Muscle layer of duodenum (tissue), 2 donors: ENCODE measurements around the gene IFFO2.

Source experiments
- H3K27ac ChIP-seq: one replicate; pipeline ENCODE4 v1.7.0; 2013; ENCODE audit warnings: mild to moderate bottlenecking, low read length
- H3K27me3 ChIP-seq: one replicate; pipeline ENCODE4 v1.7.0; 2013; ENCODE audit warnings: low read depth, mild to moderate bottlenecking, control low read depth, low read length
- H3K36me3 ChIP-seq, 2 donors: one replicate each; pipeline ENCODE4 v1.7.0; 2013; ENCODE audit warnings: low read length in 2 of 2, control low read depth in 1 of 2, mild to moderate bottlenecking in 1 of 2; ENCODE audit not compliant: insufficient read depth in 2 of 2, control insufficient read depth in 1 of 2
- H3K4me1 ChIP-seq, 2 donors: one replicate each; pipeline ENCODE4 v1.7.0; 2013; ENCODE audit warnings: low read length in 2 of 2, mild to moderate bottlenecking in 2 of 2, control low read depth in 1 of 2, moderate library complexity in 1 of 2; ENCODE audit not compliant: insufficient read depth in 2 of 2, control insufficient read depth in 1 of 2
- H3K4me3 ChIP-seq, 2 donors: one replicate each; pipeline ENCODE4 v1.7.0; 2013; ENCODE audit warnings: low read length in 2 of 2, low read depth in 1 of 2, mild to moderate bottlenecking in 1 of 2
- H3K9me3 ChIP-seq, 2 donors: one replicate each; pipeline ENCODE4 v1.7.0; 2013; ENCODE audit warnings: low read length in 2 of 2, control low read depth in 1 of 2, mild to moderate bottlenecking in 1 of 2; ENCODE audit not compliant: control insufficient read depth in 1 of 2
- donor health status: healthy.

Gene IFFO2

DNA sequence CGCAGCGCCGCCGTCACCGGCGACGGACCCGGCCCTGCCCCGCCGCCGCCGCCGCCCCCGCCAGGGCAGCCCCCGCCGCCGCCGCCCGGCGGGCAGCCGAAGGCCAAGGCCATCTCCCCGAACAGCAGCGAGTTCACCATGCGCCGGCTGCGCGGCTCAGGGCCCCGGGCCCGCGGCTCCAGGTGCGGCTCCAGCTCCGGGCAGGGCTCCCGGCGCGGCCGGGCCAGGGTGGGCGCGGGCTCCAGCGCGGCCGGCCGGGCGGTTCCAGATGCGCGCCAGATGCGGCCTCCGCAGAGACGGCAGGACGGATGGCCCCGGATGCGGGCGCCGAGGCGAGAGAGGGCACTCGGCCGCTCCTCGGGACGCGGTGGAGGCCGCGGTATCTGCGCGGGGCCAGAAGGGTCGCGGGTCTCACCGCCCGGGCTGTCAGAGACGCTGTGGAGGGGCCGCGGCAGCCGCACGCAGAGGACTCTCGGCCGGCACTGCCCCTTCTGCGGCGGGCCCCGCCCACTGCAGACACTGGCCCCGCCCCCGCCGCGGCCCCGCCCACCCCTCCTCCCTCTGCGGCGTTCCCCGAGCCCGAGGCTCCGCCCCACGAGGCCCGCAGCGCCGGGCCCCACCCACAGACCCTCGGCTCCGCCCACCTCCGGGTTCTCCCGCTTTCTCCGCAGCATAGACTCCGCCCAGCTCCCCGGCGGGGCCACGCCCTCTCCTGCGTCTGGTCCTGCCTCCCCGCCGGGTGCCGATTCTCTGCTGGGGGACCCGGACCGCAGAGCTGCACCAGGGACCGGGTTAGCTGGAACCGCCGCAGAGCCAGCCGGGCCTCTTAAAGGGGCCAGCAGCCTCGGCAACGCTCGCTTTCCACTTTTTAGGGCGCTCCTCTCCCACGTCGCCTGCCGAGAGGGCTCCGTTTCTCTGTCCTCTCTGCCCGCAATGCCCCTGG is at the start of gene IFFO2:
TSS of gene IFFO2 (minus strand) at position 484 of the 943 bp plus-strand sequence. CDS start at position 140, 344 bp downstream.
- H3K27me3 ChIP-seq = no peaks in the 10 kb centered on the region
- H3K4me1 ChIP-seq = peaks cover 13 to 22% of the 10 kb centered on the region in 2 donors
- H3K27ac ChIP-seq = no peak within 1 kb of the TSS
- H3K4me3 ChIP-seq = peak within 1 kb of the TSS; percentile 74 to 80
- H3K36me3 ChIP-seq = no peaks in the 10 kb centered on the region
- no peaks in the 10 kb centered on the region for H3K9me3 ChIP-seq

DNA sequence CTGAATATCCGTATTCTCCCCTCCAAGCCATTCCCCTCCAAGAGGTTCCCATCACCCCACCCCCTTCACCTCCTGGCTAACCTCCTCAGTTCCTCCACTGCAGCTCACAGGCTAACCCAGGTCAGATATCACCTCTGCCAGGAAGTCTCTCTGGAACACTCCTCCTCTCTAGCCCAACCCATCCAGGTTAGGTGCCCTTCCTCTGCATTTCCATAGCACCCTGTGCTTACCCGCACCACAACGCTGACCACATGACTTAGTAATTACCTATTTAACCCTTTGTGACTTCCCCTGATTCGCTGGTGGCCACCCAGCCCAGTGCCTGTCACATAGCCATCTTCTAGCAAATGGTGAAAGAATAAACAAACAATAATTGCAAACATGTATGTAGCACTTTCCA is 49.5 kb upstream of the IFFO2 start:
- peaks cover 0 to 8% of the 10 kb centered on the region in 2 donors for H3K4me1 ChIP-seq
- H3K9me3 ChIP-seq = no peaks in the 10 kb centered on the region
- no peaks in the 10 kb centered on the region for H3K36me3 ChIP-seq
- no peak overlapping the region for H3K4me3 ChIP-seq
- no peak overlapping the region for H3K27ac ChIP-seq
- H3K27me3 ChIP-seq = no peaks in the 10 kb centered on the region

DNA sequence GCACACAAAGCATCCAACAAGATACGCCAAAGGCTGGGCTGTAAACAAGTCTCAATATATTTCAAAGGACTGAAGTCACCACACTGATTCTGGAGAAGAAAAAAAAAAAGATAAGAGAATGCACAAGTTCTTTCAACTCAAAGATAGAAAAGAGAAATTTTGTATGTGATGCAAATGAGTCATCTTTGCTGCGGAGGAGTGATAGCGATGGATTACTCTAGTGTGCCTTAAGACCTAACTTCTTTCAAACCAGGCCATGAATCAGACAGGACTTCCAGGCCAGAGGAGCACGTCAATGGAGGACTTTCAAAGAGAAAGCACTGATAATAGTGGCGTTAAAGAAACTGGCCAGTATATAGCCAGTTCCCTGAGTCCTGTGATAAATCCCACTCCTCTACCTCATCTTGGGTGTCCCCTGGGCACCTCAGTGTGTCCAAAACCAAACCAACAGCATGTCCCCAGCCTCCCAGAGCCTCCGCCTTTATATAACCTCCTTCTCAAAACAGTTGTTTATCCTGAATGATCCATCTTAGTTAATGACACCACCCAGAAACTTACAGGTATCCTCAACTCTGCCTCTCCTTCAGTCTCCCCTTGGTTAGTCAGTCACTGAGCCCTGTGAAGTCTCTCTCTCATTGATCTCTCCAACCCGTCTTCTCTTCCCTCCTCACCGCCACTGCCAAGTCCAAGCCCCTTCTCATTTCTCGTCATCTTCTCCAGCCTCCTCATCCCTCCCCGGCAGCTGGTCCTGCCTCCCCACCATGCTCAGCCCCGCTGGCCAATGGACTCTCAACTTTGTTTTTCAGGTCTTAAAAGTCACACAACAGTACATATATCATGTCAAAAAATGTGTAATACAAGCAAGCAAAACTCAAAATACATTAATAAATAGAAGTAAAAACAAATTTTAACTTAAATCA is 47.2 kb upstream of the IFFO2 start:
- Histone ChIP-seq H3K4me3 (no peak overlapping the region), H3K27me3 (no peaks in the 10 kb centered on the region), H3K4me1 (peaks cover 0 to 7% of the 10 kb centered on the region in 2 donors), H3K9me3 (no peaks in the 10 kb centered on the region), H3K27ac (no peak overlapping the region), H3K36me3 (no peaks in the 10 kb centered on the region)

DNA sequence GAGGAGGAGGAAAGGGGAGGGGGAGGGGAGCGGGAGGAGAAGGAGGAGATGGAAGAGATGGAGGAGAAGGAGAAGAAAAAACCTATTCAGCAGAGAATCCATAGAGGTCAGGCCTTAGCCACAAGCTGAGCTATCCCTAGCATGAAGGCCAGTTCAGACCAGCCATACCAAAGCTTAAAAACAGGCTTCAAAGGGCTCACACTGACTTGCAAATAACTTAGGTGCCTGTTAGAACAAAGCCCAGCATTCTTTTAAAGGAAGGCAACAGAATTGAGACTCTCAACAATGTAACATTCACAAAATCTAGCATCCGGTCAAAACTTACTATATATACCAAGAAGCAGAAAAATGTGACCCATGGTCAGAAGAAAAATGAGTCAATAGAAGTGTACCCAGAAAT is 43.6 kb upstream of the IFFO2 start:
- peaks cover 0 to 7% of the 10 kb centered on the region in 2 donors for H3K4me1 ChIP-seq
- H3K27ac ChIP-seq = no peak overlapping the region
- no peaks in the 10 kb centered on the region for H3K36me3 ChIP-seq
- H3K9me3 ChIP-seq = no peaks in the 10 kb centered on the region
- H3K27me3 ChIP-seq = no peaks in the 10 kb centered on the region
- H3K4me3 ChIP-seq = no peak overlapping the region

DNA sequence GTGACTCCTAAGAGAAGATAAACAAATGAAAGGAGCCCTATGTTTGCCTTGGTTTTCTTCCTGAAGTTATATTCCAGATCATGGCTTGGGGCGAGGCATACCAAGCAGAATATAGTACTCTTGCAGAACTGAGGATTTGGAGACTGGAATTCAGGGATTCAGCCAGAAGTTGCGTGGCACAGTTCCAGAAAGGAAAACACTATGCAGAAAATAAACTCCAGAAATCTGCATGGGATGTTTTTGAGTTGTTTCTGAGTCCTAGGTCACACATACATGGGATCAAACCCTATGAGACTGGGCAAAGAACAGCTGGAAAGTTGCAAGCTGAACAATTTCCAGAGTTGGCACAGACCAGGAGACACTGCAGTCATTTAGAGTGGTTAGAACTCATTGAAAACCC is 42.9 kb upstream of the IFFO2 start:
- Histone ChIP-seq H3K36me3 (no peaks in the 10 kb centered on the region), H3K4me3 (no peak overlapping the region), H3K9me3 (no peaks in the 10 kb centered on the region), H3K4me1 (peaks cover 0 to 7% of the 10 kb centered on the region in 2 donors), H3K27me3 (no peaks in the 10 kb centered on the region), H3K27ac (no peak overlapping the region)

DNA sequence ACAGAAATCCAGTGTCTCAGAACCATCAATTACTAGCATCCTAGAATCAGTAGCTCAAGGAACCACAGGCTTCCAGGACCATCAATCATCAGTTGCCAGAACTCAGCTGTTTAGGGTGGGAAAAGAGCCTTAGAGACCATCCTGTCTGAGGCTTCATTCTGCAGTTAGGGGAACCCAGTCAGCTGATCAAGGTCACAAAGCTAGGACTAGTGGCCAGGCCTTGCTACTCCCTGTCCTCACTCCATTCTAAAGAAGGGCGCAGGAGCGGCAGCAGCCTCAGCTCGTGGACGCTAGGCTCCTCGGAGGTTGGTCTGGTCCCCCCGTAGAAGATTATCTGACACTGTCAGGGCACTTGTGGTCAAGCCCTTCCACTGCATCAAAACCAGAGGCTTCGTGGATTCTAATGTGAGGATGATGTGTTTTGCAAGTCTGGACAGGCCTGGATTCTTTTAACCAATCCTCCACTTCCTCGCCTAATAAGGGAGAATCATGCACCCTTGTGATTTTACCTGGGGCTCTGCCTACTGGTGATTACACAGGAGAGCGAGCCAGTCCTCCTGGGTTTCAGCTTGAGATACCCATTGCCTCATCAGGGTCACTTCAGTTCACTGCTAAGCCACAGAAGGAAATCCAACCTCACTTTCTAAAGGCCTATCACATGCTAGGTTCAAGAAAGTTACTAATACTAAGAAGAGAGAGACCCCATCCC is 41.7 kb upstream of the IFFO2 start:
- Histone ChIP-seq H3K27ac (no peak overlapping the region), H3K4me1 (peaks cover 0 to 7% of the 10 kb centered on the region in 2 donors), H3K36me3 (no peaks in the 10 kb centered on the region), H3K27me3 (no peaks in the 10 kb centered on the region), H3K9me3 (no peaks in the 10 kb centered on the region), H3K4me3 (no peak overlapping the region)

DNA sequence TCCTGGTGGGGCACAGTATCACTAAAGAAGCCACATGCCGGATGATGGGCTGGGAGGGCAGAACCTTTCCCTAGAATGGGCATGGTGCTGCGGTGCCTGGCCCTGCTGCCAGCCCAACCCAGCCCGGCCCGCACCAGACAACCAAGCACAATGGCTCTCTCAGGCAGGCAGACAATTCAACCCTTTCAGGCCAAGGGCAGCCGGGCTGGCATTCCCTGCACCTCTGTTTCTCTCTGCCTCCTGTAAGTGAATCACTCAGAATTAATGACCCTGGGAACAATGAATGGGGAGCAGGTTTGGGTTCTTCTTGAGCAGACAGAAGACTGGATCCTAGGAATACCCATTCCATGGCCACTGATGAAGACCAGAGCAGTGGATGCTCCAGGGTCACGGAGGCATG is 41.0 kb upstream of the IFFO2 start:
- H3K9me3 ChIP-seq = no peaks in the 10 kb centered on the region
- H3K27ac ChIP-seq = no peak overlapping the region
- H3K27me3 ChIP-seq = no peaks in the 10 kb centered on the region
- H3K4me1 ChIP-seq = peaks cover 0 to 7% of the 10 kb centered on the region in 2 donors
- no peaks in the 10 kb centered on the region for H3K36me3 ChIP-seq
- H3K4me3 ChIP-seq = no peak overlapping the region

DNA sequence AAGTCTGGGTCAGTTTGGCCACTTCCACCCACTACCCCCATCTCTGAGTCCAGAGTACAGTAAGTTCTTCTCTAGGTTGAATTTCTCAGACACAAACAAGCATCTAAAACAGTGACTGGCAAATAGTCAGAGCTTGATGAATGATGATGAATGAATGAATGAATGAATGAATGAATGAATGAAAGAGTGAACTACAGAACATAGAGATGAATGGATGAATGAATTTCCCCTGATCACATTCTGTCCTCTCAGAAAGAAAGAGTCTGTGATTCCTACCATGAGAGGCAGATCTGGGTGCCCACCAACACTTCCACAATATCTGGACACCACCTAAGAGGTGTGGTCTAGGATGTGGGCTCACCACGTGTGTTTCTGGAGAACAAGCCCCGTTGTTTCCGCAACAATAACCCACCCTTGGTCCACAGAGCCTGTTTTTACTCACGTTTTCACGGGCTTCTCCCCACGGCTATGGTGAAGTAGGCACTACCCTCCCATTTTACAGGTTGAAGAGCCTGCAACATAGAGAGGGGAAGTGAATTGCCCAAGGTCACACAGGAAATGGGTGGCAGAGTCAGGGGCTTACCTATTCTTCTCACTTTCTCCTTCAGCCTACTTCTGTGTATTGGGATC is 40.2 kb upstream of the IFFO2 start:
- H3K4me3 ChIP-seq = no peak overlapping the region
- no peaks in the 10 kb centered on the region for H3K36me3 ChIP-seq
- H3K27me3 ChIP-seq = no peaks in the 10 kb centered on the region
- peaks cover 0 to 7% of the 10 kb centered on the region in 2 donors for H3K4me1 ChIP-seq
- H3K9me3 ChIP-seq = no peaks in the 10 kb centered on the region
- H3K27ac ChIP-seq = no peak overlapping the region

DNA sequence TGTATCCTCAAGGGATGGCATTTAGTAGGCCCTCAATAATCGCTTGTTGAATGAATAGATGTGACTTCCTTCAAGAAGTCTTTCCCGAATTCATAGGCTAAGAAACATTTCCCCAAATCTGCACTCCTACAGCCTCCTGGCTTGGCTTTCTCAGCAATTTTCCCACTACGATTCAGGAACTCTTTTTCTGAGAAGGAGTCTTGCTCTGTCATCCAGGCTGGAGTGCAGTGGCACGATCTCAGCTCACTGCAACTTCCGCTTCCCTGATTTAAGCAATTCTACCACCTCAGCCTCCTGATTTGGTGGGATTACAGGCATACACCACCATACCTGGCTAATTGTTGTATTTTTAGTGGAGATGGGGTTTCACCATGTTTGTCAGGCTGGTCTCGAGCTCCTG is 37.9 kb upstream of the IFFO2 start:
- no peak overlapping the region for H3K27ac ChIP-seq
- no peak overlapping the region for H3K4me3 ChIP-seq
- no peaks in the 10 kb centered on the region for H3K27me3 ChIP-seq
- no peaks in the 10 kb centered on the region for H3K9me3 ChIP-seq
- H3K36me3 ChIP-seq = no peaks in the 10 kb centered on the region
- H3K4me1 ChIP-seq = peaks cover 0 to 5% of the 10 kb centered on the region in 2 donors

DNA sequence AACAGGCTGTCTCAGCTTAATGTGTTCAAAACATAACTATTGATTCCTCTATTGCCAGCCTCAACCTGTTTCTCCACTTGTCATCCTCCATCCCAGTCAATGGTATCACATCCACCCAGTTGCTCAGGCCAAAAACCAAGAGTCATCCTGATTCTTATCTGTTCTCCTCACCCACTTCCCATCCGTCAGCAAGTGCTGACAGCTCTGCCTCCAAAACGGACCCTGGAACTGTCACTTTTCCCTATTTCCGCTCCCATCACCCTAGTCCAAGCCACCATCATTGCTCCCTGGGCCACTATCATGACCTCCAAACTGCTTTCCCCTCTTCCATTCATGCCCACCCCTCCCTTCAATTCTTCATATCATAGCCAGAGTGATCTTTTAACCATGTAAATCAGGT is 36.2 kb upstream of the IFFO2 start:
- H3K27me3 ChIP-seq = no peaks in the 10 kb centered on the region
- H3K27ac ChIP-seq = no peak overlapping the region
- H3K9me3 ChIP-seq = no peaks in the 10 kb centered on the region
- no peaks in the 10 kb centered on the region for H3K36me3 ChIP-seq
- H3K4me1 ChIP-seq = no peaks in the 10 kb centered on the region
- no peak overlapping the region for H3K4me3 ChIP-seq
